Gastrocnemius medialis (tissue), 4 donors: ENCODE results near the gene OR13F1.
"Not testable (repeated sequence)": the region's sequence is repeated elsewhere in the genome, so short reads cannot be mapped to it uniquely, and the experiment has no call there.

Source experiments
- POLR2A ChIP-seq, 2 donors: fragments of 450-650 bp; IDR thresholded peaks; one replicate each; pipeline ENCODE4 v1.6.1; 2017; ENCODE audit warnings: antibody characterized with exemption in 2 of 2, mild to moderate bottlenecking in 2 of 2, moderate library complexity in 2 of 2
- TF ChIP-seq, protein P1 (sequence below), 5 experiments: fragments of 450-650 bp in 3 of 5; fragments of 200-600 bp in 2 of 5; sonication (generic) in 2 of 5; IDR thresholded peaks in 4 of 5; conservative IDR thresholded peaks in 1 of 5; 1 replicate in 4 of 5; 2 replicates in 1 of 5; pipeline ENCODE4 v1.5.1; 2016 to 2019; ENCODE audit warnings: antibody characterized with exemption in 5 of 5, mild to moderate bottlenecking in 3 of 5, moderate library complexity in 3 of 5

DNA sequence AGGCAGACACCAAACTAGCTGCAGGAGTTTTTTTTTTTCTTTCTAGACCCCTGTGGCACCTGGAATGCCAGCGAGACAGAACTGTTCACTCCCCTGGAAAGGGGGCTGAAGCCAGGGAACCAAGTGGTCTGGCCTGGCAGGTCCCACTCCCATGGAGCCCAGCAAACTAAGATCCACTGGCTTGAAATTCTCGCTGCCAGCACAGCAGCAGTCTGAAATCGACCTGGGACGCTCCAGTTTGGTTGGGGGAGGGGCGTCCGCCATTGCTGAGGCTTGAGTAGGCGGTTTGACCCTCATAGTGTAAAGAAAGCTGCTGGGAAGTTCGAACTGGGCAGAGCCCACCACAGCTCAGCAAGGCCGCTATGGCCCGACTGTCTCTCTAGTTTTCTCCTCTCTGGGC is 16.2 kb downstream of the OR13F1 start:
- TF ChIP-seq, protein P1, sequence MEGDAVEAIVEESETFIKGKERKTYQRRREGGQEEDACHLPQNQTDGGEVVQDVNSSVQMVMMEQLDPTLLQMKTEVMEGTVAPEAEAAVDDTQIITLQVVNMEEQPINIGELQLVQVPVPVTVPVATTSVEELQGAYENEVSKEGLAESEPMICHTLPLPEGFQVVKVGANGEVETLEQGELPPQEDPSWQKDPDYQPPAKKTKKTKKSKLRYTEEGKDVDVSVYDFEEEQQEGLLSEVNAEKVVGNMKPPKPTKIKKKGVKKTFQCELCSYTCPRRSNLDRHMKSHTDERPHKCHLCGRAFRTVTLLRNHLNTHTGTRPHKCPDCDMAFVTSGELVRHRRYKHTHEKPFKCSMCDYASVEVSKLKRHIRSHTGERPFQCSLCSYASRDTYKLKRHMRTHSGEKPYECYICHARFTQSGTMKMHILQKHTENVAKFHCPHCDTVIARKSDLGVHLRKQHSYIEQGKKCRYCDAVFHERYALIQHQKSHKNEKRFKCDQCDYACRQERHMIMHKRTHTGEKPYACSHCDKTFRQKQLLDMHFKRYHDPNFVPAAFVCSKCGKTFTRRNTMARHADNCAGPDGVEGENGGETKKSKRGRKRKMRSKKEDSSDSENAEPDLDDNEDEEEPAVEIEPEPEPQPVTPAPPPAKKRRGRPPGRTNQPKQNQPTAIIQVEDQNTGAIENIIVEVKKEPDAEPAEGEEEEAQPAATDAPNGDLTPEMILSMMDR (IDR thresholded peaks at IDR 0.05 in 4 of 5, conservative IDR thresholded peaks at IDR 0.05 in 1 of 5) = not testable (repeated sequence)
- TF ChIP-seq POLR2A (IDR thresholded peaks at IDR 0.05) = not testable (repeated sequence)
